ENCODE results near the gene CNKSR3. TPM values are rescaled to one million over a fixed set of nuclear protein-coding genes. Genes with fewer than 3 reads are reported as not detected.

CNKSR3 gene
- total RNA-seq, 1 experiment from 2014 or later = 5.6 TPM

GRCh38 chr6:154390034-154390433 lies 120.5 kb downstream of the CNKSR3 start:
- Histone ChIP-seq H4K91ac (ENCODE audit: insufficient read length, low read depth, low read length) (no peak overlapping the region), H4K20me1 (ENCODE audit: control insufficient read depth, insufficient read depth, insufficient read length) (no peaks in the 10 kb centered on the region), H3K4me2 (ENCODE audit: insufficient read depth, insufficient read length, low read length) (no peak overlapping the region), H3K56ac (ENCODE audit: insufficient read length, low read depth, low read length) (no peak overlapping the region), H3K23me2 (ENCODE audit: insufficient read length, low read depth, low read length, poor library complexity, severe bottlenecking) (no peaks in the 10 kb centered on the region), H3K4ac (ENCODE audit: low read depth, low read length) (no peak overlapping the region), H3K27ac (ENCODE audit: insufficient read length, low read depth, low read length) (no peak overlapping the region), H3K9me3 (ENCODE audit: control insufficient read depth, low read depth, low read length) (no peaks in the 10 kb centered on the region), H3K18ac (ENCODE audit: insufficient read length, low read depth, low read length) (no peak overlapping the region), H3K79me1 (ENCODE audit: insufficient read depth, low read depth, low read length, poor library complexity, severe bottlenecking) (no peaks in the 10 kb centered on the region), H2BK12ac (ENCODE audit: insufficient read length, low read depth, low read length) (no peak overlapping the region), H2BK120ac (ENCODE audit: low read depth, low read length, poor library complexity, severe bottlenecking) (no peak overlapping the region), H2BK15ac (ENCODE audit: low read depth, low read length) (no peak overlapping the region), H2AK5ac (ENCODE audit: insufficient read length, low read length) (no peak overlapping the region), H2AFZ (ENCODE audit: low read length) (no peak overlapping the region), H3K9ac (ENCODE audit: extremely low read depth, insufficient read length, low read length) (no peak overlapping the region), H3T11ph (ENCODE audit: low read length) (no peak overlapping the region), H4K8ac (replicated peaks; ENCODE audit: insufficient read length, low read depth, low read length) (no peak overlapping the region), H2BK5ac (ENCODE audit: insufficient read length, low read length) (no peak overlapping the region), H3K79me2 (ENCODE audit: insufficient read depth, low read length) (no peaks in the 10 kb centered on the region), H3K23ac (ENCODE audit: insufficient read length, low read depth, low read length) (no peak overlapping the region), H4K5ac (ENCODE audit: insufficient read length, low read depth, low read length) (no peak overlapping the region), H3K27me3 (ENCODE audit: insufficient read depth, low read length) (no peaks in the 10 kb centered on the region), H3K14ac (ENCODE audit: insufficient read depth, low read length) (no peak overlapping the region), H3K4me1 (ENCODE audit: insufficient read depth, low read length) (no peaks in the 10 kb centered on the region), H2BK20ac (ENCODE audit: low read depth, low read length, poor library complexity, severe bottlenecking) (no peak overlapping the region)
- no CpG with 5 or more reads among the region's 1 CpG for WGBS (ENCODE audit: extremely low coverage, insufficient read length, low lambda C conversion rate)
- Mint-ChIP-seq H3K4me3 (no peak overlapping the region), H3K27ac (no peak overlapping the region), H3K36me3 (ENCODE audit: insufficient read depth in 1 of 3, low read depth in 3 of 3) (peaks cover 0 to 2% (median 0%) of the 10 kb centered on the region in 3 experiments; a peak in 2 of 7 replicates), H3K27me3 (ENCODE audit: low read depth) (peaks cover 4% of the 10 kb centered on the region; the same call in 1 of the 2 replicates), H3K4me1 (no peaks in the 10 kb centered on the region), H3K9me3 (peaks cover 0 to 6% of the 10 kb centered on the region in 2 experiments; a peak in 1 of 5 replicates)
- TF ChIP-seq CTCF (conservative IDR thresholded peaks at IDR 0.05) = no peak
- DNase-seq = no peak

All from H9 (cell line).